Lower leg skin (tissue), 4 donors: Measurements from ENCODE around the gene MAST4. TPM values are rescaled to one million over a fixed set of nuclear protein-coding genes. Genes with fewer than 3 reads are reported as not detected.
"Not testable (repeated sequence)": the region's sequence is repeated elsewhere in the genome, so short reads cannot be mapped to it uniquely, and the experiment has no call there.

Experiments used
- DNase-seq, 2 donors: peaks; one replicate each; pipeline ENCODE4 v3.0.0-alpha.2; 2019; ENCODE audit warnings: low spot score in 2 of 2
- H3K4me3 ChIP-seq: fragments of 200-600 bp; sonication (generic); 2 replicates; pipeline ENCODE4 v1.5.1; 2017; ENCODE audit warnings: mild to moderate bottlenecking, low read depth; ENCODE audit not compliant: poor library complexity, severe bottlenecking
- POLR2A ChIP-seq, 2 donors: fragments of 450-650 bp; IDR thresholded peaks; one replicate each; pipeline ENCODE4 v1.6.1; 2016 to 2017; ENCODE audit warnings: antibody characterized with exemption in 2 of 2, mild to moderate bottlenecking in 1 of 2, moderate library complexity in 1 of 2
- WGBS, 2 donors: methylation state at CpG; one replicate each; pipeline ENCODE4 v1.1.5; 2018; 5-methylcytosine and 5-hydroxymethylcytosine counted together
- intact Hi-C: fragments of 100-400 bp; cut with DNase I; formaldehyde crosslinking; loops from one replicate; pipeline ENCODE4 v1.15.0; 2023; ENCODE audit warnings: low total_unique reads
- total RNA-seq, 4 donors: library from RNA; depleted of rRNA; stranded (reverse); fragments of >200 nt; gene quantifications; one replicate each; pipeline ENCODE4 v1.1.0, GENCODE V29; 2016
- TF ChIP-seq, protein P1 (sequence below), 3 donors: fragments of 450-650 bp; IDR thresholded peaks; one replicate each; pipeline ENCODE4 v1.5.1; 2016; ENCODE audit warnings: antibody characterized with exemption in 3 of 3, mild to moderate bottlenecking in 3 of 3, moderate library complexity in 2 of 3

MAST4 gene
- total RNA-seq, 4 donors from 2014 or later, result 49.0 to 109 (median 55.5) TPM

DNA sequence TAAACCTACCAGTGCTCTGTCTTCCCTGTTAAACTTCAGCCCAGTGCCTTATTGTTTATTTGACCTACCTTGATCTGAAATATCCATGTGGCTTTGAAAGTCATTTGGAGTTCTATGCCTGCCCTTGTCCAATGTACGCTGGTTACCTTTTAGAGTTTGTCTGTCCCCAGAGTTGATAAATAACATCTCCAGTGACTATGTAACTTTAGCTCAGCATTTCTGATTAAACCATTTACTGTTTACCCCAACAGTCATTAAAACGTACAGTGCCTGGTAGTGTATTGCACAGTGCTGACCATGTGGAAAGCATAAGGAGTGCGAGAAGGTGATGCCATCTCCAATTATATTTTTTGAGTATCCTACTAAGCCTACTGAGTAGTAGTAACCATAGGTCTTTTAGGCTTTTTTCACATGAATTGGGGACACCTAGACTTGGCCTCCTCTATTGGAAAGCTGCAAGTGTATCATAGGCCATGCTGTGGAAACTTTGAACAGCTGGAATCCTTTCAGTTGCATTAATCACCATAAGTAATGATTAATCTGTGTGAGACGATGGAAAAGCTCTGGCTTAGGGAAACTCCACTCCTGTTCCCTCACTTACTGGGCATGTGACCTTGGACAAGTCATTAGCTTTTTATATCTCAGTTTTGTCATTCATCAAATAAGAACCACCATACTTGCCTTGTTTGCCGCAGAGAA, 93.5 kb downstream of the MAST4 start:
- intact Hi-C loops, result no loop called here
- no peak for DNase-seq

DNA sequence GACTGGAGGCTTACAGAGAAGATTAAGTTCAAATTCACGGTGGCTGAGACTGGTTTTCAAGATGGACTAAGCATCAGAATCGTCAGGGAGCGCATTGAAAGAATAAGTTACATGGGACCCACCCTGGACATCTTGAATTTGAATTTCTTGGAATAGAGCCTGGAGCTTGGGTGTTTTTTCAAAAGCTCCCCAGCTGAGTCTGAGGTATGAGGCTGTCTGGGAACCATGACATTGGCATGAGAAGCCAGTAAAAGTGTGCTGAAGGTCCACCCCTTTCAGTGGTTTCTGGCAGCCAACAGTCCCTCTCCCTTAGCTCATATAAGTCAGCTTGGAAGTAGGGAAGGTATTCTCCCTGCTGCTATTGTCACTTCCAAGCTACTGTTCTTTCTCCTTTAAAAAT, 97.8 kb downstream of the MAST4 start:
- DNase-seq, result no peak
- TF ChIP-seq POLR2A (IDR thresholded peaks at IDR 0.05), result no peak
- TF ChIP-seq, protein P1, sequence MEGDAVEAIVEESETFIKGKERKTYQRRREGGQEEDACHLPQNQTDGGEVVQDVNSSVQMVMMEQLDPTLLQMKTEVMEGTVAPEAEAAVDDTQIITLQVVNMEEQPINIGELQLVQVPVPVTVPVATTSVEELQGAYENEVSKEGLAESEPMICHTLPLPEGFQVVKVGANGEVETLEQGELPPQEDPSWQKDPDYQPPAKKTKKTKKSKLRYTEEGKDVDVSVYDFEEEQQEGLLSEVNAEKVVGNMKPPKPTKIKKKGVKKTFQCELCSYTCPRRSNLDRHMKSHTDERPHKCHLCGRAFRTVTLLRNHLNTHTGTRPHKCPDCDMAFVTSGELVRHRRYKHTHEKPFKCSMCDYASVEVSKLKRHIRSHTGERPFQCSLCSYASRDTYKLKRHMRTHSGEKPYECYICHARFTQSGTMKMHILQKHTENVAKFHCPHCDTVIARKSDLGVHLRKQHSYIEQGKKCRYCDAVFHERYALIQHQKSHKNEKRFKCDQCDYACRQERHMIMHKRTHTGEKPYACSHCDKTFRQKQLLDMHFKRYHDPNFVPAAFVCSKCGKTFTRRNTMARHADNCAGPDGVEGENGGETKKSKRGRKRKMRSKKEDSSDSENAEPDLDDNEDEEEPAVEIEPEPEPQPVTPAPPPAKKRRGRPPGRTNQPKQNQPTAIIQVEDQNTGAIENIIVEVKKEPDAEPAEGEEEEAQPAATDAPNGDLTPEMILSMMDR (IDR thresholded peaks at IDR 0.05), result no peak
- WGBS, 2 donors, result 85 to 86% methylated on average over 3 of the region's 3 CpGs
- intact Hi-C loops, result no loop called here
- no peak overlapping the region for H3K4me3 ChIP-seq

More for the DNA sequence above, 93.5 kb downstream of the MAST4 start:
- TF ChIP-seq, protein P1 (IDR thresholded peaks at IDR 0.05), result no peak
- no peak for TF ChIP-seq POLR2A (IDR thresholded peaks at IDR 0.05)
- no peak overlapping the region for H3K4me3 ChIP-seq
- WGBS, 2 donors, result 83 to 84% methylated on average over 5 of the region's 5 CpGs

DNA sequence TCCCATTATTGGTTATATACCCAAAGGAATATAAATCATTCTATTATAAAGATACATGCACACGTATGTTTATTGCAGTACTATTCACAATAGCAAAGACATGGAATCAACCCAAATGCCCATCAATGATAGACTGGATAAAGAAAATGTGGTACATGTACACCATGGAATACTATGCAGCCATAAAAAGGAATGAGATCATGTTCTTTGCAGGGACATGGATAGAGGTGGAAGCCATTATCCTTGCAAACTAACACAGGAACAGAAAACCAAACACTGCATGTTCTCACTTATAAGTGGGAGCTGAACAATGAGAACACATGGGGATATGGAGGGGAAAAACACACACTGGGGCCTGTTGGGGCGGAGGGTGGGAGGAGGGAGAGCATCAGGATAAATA, 99.6 kb downstream of the MAST4 start:
- WGBS, 2 donors, result 91 to 95% methylated on average over 2 of the region's 2 CpGs
- intact Hi-C loops, H3K4me3 ChIP-seq, DNase-seq: not testable (repeated sequence)

DNA sequence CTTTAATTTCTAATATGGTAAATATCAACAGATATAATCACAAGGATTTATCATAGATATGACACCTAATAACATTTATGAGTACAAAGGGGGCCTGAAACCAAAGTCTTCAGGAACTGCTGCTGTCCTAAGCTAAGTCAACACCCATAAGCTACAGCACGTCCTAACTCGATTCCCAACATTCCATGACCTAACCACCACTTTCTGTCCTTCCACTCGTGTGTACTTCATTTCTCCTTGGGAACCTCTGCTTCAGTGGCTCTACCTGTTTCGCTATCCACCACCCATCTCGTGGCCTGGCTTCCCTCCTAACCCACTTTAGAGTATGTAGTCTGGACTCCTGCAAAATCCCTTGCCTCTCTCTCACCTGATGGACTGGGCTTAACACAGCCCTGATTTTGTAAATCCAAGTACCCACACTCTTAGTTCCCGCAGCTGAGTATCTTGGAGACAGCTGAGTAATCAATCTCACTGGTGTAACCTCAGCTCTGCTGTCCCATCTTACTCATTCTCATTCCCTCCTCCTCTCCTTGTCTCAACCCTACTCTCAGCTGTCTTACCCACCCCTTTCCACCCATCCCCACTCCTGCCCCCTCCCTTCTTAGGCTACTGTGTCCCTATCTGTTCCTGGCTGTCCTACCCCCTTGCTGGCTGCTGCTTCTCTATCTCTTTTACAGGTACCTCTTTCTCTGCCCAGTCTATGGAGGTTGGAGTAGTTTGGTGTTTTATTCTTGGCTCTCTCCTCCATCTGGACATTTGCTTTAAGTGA, 101.8 kb downstream of the MAST4 start:
- H3K4me3 ChIP-seq, result no peak overlapping the region
- WGBS, 2 donors, result 78% methylated on average over 6 of the region's 6 CpGs
- intact Hi-C loops, result no loop called here
- TF ChIP-seq, protein P1 (IDR thresholded peaks at IDR 0.05), result no peak
- no peak for TF ChIP-seq POLR2A (IDR thresholded peaks at IDR 0.05)
- DNase-seq, result no peak

DNA sequence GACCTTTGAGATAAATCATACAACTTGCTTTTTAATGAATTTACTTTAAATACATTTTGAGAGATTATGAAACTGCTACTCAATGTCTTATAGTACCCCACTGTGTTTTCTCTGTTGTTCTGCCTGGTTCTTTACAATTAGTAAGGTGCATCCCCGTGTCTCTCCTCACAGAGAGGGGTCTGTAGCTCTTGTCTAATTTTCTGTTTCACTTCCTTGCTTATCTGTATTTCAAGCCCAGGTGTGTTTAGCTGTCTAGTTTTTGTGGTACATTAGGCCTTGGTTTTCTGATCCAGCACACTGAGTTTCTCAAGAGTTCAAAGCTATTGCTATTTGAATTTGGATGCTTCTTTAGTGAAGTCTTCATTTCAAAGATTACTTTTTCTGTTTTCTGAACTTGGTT, 105.1 kb downstream of the MAST4 start:
- no peak overlapping the region for H3K4me3 ChIP-seq
- intact Hi-C loops, result no loop called here
- no peak for TF ChIP-seq POLR2A (IDR thresholded peaks at IDR 0.05)
- TF ChIP-seq, protein P1 (IDR thresholded peaks at IDR 0.05), result no peak
- no peak for DNase-seq
- WGBS, 2 donors, result 83 to 93% methylated on average over 1 of the region's 1 CpG

DNA sequence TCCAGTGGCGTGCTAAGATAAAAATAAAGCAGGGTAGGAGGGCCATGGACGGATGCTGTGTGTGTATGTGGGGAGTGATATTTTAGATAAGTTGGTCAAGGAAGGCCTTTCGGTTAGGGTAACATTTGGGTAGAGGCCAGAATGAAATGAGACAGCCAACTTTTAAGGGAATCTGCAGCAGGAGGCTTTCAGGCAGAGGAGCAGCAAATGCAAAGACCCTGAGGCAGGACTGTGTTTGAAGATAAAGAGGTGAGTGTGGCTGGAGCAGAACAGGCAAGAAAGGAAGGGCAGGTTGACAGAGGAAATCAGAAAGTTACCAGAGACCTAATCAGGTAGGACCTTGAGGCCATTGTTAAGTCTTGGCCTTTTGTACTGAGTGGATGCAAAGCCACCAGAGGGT, 106.2 kb downstream of the MAST4 start:
- no peak for DNase-seq
- intact Hi-C loops, result no loop called here

More for the DNA sequence above, 106.2 kb downstream of the MAST4 start:
- TF ChIP-seq, protein P1 (IDR thresholded peaks at IDR 0.05), result no peak
- TF ChIP-seq POLR2A (IDR thresholded peaks at IDR 0.05), result no peak
- no peak overlapping the region for H3K4me3 ChIP-seq
- 93 to 94% methylated on average over 3 of the region's 3 CpGs for WGBS, 2 donors
